Femur (tissue), 1 donor: Measurements from ENCODE around the gene TBC1D17.

Experiments
- DNase-seq: peaks from one replicate; pipeline ENCODE4 v3.0.0-alpha.2; 2017

TBC1D17 gene

DNA sequence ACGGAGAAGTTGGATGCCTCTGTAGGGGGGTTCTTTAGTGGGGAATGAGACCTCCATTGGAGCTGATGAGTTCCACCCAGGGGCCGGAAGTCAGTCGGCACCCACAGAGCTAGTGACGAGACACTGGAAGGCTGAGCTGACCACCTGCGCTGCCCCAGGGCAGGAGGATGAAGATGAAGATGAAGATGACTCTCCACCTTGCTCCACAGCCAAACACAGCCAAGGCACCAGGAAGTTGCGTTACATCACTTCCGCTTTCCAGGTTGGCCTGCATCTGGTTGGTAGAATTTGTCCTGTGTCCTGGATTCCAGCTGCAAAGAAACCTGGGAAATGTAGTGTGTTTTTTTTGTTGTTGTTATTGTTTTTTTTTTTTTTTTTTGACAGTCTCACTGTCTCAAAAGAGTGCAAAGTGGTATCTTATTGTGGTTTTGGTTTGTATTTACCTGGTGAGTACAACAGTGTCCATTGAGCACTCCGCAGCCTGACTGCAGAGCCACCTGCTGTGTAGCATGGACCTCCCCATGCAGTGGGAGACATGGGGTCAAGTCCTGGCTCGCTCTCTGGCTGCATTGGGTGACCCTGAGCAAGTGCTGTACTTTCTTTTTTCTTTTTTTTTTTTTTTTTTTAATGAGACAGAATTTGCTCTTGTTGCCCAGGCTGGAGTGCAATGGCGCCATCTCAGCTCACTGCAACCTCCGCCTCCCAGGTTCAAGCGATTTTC is 1.9 kb downstream of the TBC1D17 start:
- no peak for DNase-seq

DNA sequence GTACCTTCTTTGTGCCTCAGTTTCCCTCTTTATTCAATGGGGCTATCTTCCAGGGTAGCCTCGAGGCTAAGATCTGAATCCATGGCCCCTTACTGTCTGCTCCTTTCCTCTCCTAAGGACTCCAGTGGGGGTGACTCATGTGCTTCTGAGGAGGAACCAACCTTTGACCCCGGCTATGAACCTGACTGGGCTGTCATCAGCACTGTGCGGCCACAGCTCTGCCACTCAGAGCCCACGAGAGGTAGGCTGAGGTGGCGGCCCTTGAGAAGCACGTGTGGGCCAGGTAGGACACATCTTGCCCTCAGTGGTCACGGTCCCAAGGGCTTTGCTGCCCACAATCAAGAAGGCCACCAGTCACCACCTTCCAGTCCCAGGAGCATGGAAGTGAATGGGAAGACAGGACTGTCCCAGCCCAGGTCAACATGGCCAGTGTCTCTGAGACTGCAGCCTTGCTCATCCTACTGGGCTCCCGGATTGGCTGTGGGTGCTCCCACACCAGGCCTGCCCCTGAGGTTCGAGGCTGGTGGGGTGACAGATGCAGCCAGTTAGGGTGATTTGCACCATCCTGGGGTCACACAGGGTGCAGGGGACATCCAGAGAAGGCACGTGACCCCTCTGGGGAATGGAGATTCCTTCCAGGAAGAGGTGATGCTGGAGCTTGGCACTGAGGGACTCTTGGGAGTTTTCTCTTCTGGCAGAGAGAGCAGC is 2.8 kb downstream of the TBC1D17 start:
- DNase-seq, result no peak

DNA sequence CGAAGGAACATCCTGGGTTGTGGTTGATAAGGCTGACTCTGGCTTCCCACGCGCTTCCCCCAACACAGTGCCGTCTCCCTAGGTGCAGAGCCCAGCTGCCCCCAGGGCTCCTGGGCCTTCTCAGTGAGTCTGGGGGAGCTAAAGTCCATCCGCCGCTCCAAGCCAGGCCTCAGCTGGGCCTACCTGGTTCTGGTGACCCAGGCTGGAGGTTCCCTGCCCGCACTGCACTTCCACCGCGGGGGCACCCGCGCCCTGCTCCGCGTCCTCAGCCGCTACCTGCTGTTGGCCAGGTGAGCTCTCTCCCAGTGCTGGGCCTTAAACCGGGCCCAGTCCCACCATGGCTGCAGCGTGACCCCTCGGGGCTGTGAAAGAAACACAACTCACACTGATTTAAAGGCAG is 3.7 kb downstream of the TBC1D17 start:
- DNase-seq, result no peak

DNA sequence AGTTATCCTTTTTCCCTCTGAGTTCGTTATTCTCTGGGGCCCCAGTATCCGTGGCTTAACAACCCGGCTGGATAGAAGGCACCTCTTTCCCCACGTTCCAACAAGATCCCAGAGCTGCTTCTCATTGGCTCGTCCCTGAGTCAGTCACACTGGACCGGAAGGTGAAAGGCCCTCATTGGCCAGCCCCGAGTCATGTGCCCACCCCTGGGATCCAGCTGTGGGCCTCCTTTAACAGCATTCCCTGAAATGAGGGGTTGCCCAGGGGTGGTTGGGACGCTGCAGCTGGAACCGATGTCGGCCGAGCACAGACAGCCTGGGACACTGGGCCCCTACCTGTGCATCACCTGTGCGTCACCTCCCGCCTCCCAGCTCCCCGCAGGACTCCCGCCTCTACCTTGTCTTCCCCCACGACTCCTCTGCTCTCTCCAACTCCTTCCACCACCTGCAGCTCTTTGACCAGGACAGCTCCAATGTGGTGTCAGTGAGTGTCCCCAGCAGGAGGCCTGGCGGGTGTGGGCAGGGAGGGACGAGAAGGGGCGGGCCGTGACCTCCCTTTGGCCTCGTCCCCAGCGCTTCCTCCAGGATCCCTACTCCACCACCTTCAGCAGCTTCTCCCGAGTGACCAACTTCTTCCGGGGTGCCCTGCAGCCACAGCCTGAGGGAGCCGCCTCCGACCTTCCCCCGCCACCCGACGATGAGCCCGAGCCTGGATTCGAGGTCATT is 4.3 kb downstream of the TBC1D17 start:
- DNase-seq, result peak; percentile 22

DNA sequence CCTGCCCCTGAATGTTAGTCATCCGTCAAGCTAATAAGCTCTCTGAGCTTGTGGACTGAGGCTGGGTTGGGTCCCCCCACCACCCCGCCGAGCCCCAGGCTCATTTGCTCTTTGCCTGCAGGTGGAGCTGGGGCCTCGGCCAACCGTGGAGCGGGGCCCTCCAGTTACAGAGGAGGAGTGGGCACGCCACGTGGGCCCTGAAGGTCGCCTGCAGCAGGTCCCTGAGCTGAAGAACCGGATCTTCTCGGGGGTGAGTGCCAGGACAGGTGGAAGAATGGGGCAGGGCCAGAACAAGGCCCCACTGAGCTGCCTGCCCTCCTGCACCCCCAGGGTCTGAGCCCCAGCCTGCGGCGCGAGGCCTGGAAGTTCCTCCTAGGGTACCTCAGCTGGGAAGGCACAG is 5.1 kb downstream of the TBC1D17 start:
- DNase-seq, result peak; percentile 16

DNA sequence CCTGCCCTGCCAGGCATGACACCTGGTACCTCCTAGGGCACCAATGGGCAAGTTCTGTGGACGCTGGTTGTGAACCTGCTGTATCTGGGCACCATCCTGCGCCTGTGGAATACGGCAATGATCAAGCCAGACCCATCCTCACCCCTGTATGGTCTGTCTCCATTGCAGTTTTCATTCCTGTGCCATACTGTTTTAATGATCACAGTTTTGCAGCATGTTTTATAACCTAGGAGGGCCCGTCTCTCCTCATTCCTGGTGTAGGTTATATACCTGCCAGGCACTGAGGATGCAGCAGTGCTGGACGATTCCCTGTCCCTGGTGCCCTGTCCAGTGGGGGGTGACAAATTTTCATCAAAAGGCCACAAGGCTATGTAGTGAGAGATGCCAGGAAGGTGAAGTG is 5.6 kb downstream of the TBC1D17 start:
- no peak for DNase-seq

DNA sequence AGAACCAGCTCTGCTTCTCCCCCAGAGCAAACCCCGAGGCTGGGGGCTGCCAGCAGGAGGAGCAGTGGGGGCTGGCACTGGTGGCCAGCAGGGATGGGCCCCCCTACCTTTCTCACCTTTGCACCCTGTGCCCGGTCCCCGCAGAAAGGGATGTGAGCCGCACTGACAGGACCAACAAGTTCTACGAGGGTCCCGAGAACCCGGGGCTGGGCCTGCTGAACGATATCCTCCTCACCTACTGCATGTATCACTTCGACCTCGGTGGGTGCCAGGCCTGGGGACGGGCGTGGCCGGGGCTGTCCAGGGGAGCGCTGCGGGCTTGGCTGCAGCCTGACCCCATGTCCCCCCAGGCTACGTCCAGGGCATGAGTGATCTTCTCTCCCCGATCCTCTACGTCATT is 6.6 kb downstream of the TBC1D17 start:
- no peak for DNase-seq

DNA sequence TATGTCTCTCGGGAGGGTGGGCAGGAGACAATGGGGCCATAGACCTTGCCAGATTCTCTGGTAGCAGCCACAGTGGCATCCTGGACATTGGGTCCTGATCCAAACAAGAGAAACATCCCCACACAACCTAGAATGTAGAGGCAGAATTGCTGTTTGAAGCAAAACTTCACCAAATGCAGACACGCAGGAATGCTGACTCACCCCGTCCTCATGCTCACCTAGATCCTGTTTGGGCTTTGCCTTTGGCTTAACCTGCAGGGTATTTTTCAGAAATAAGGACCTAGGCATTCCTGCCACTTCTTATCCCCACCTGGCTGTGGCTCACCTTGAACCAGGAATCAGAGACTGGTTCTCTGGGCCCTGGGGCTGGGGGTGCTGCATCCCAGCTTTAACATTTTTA is 7.3 kb downstream of the TBC1D17 start:
- no peak for DNase-seq

DNA sequence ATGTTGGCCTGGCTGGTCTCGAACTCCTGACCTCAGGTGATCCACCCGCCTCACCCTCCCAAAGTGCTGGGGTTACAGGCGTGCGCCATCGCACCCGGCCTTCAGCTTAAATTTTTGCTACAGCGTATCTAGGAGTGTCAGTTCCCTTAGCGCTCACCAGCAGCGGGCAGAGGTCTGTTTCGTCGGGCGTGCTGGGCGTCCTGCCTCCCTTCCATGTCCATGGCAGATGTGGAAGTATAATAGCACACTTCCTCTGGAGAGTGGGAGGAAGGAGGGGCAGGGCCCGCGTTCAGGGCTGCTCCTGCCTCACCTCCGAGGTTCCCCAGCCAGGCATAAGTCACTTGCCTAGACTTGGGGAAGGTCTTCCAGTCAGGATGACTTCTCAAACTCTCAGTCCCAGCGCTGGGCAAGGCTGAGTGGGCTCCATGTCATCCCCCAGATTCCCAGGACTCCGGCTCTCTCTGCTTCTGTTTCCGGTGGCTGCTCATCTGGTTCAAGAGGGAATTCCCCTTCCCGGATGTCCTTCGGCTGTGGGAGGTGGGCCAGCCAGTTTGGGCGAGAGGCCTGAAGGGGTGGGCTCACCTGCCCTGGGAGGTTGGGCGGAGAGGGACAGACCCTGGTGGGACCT is 9.6 kb downstream of the TBC1D17 start:
- DNase-seq, result no peak

DNA sequence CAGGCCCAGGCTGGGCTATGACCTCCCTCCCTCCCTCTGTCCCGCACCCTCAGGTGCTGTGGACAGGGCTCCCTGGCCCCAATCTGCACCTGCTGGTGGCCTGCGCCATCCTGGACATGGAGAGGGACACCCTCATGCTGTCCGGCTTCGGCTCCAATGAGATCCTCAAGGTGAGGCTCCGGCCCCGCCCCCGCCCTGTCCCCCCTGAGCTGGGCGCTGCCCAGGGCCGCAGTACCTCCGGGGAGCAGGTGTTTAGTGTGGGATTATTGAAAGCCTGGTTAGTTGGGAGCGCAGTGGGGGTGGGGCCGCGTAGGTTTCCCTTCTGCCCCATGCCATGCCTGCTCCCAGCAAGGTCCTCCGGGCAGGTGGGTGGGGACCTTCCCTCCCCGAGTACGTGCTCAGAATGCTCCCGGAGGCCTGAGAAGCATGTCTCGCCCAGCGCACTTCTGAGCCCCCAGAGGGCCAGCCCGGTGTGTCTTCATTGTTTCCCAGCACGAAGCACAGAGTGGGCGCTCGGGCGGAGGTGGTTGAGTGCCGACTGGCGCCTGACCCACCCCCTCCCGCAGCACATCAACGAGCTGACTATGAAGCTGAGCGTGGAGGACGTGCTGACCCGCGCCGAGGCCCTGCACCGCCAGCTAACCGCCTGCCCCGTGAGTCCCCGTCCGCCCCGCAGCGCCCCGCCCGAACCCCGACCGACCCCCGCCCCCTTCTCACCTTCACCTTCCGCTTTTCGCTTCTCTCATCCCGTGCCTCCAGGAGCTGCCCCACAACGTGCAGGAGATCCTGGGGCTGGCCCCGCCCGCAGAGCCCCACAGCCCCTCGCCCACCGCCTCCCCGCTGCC is 10.4 kb downstream of the TBC1D17 start:
- no peak for DNase-seq

DNA sequence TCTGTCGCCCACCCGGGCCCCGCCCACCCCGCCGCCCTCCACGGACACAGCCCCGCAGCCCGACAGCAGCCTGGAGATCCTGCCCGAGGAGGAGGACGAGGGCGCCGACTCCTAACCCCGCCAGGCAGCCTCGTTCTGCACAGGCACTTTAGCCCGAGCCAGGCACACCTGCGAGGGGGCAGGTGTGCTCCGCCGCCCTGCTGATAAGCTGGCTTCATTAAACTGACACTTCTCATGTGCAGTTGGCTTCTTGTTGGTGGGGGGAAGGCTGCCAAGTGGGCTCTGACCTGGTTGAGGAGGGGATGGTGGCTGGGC is 11.0 kb downstream of the TBC1D17 start:
- no peak for DNase-seq

DNA sequence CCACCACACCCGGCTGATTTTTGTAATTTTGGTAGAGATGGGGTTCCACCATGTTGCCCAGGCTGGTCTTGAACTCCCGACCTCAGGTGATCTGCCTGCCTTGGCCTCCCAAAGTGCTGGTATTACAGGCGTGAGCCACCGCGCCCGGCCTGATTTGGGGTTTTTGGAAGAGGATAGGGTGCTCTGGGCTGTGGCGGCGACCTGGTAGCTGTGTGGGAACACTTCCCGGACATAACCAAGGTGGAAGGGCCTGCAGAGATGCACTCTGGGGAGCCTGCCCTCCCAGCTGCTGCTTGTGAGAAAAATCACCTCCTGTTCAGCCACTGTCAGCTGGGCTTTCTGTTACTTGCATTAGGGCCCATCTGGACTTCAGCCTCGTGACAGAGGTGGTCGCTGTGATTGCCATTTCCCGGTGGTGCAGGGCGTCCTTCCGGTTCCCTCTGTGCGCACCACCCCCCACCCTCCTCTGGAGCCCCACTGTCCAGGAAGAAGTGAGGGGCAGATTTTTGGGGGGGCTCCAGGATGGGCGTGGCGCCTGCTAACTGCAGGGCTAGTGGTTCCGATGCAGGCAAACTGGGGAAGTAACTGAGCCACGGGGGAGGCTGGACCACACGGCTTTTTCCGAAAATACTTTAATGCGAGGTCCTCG is 11.7 kb downstream of the TBC1D17 start:
- DNase-seq, result no peak

DNA sequence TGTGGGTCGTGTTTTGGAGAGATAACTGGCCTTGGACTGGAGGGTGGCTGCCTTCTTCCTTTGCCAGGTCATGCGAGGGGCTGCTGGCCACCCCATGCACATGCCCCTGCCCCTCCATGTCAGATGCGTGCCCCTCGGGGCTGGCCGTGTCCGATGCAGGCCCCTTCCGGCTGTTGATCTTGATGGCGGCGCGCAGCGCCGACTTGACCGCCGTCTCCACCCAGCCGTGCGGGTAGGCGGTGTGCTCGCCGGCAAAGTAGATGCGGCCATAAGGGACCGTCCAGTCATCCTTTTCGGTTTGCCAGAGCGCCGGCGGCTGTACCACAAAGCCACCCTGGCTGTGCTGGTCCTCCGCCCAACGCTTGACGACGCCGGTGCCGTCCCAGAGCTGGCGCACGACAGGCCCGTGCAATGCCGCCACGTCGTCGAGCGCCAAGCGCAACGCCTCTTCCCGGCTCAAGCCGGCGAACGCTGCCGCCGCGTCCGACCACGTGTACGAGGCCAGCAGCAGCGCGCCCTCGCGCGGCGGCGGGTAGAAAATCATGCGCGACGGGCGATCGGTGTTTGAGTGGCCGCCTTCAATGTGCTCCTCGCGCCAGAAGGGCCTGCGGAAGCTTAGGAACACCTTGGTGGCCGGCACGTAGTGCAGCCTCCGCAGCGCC is 12.3 kb downstream of the TBC1D17 start:
- DNase-seq, result peak; percentile 86

DNA sequence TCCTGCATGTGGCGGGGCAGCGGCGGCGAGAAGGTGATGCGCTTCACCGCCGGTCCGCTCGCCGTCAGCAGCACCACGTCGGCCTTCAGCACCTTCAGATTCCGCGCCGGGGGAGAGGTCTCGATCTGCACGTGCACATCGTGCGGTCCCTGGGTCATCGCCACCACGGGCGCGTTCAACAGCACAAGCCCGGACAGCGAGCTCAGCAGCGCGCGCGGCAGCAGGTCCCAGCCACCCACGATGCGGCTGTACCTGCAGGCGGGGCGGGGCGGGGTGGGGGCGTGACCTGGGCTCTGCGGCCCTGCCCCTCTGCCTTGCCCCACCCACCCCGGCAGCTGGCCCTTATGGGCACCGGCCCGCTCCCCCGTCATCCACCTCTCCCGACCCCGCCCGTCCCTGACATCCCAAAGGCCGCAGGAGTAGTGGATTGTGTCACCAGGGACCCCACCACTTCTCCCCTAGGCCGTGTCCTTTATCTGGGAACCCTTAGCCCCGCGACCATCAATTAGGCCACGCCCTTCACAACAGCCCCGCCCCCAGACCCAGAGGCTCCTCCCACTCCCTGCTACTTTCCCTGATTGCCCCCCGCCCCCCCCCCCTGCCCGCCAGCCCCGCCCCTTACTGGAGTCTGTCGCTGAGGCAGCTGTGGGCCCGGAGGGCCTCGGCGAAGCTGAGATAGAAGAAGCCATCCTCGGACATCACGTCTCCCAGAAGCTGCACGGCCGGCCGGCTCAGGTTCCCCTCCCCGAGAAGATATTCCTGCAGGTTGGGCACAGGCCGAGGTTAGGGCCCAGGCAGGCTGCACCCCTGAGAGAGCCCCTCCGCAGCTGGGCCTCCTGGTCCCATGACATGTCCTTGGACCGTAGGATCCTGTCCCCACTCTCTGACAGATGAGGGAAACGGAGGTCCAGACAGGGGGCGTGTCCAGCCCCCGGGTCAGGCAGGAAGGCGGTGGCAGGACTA is 13.1 kb downstream of the TBC1D17 start:
- peak; percentile 62 for DNase-seq

DNA sequence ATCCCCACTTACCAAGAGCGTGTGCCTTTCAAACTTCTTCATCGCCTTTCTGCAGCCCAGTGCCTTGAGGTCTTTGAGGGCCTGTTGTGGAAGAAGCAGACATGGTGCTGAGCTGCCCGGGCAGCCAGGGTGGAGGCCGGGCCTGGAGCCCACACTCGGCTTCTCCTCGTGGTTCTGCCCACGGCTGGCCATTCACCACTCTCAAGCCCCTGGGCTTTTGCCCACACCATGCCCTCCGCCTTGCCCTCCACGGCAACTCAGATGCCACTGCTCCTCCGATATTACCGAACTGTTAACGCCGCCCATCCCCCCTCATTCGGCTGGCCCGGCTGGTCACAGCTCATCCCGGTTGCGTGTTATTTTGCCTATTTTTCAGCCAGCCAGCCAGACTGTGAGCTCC is 13.9 kb downstream of the TBC1D17 start:
- no peak for DNase-seq

DNA sequence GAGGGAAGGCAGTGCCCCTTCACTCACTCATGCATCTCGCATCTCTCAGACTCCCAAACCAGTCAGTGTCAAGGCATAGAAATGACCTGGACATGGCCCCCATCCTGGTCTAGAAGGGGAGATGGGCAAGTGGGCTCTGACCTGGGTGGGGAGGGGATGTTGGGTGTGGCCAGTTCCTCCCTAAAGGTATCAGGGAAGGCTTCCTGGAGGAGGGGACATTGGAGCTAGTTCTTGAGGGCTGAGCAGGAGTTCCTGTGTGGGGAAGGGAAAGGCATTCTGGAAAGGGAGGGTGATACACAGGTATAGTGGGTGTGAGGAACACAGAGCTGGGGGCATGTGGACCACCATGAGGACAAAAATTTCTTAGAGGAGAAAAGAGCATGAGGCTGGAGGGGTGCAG is 15.2 kb downstream of the TBC1D17 start:
- DNase-seq, result no peak

DNA sequence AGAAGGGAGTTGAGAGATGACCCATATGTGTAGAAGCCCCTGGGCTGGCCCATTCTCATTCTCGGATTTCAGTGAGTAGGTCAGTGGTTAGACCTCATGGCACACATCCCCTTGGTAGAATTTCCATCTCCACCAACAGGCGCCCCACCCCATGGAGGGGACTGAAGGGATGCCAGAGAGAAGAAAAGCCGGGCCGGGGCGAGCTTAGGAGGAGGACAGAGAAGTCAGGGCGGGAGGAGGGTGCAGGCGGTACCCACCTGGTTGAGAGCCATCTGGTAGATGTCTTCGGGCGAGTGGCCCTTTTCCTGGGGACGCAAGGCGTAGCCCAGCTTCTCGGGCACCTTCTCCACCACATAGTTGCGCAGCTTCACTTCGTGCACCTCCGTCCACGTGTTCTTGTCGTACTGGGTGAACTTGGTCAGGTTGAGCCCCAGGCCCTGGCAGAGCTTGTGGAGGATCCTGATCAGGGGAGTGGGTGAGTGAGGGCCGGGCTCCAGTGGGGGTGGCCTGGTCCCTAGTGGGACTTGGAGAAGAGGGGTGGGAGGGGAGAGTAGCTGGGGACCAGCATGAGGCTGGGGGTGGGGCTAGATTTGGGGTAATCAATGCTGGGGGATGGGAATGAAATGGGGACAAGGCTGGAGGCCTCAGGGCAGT is 16.6 kb downstream of the TBC1D17 start:
- DNase-seq, result no peak

DNA sequence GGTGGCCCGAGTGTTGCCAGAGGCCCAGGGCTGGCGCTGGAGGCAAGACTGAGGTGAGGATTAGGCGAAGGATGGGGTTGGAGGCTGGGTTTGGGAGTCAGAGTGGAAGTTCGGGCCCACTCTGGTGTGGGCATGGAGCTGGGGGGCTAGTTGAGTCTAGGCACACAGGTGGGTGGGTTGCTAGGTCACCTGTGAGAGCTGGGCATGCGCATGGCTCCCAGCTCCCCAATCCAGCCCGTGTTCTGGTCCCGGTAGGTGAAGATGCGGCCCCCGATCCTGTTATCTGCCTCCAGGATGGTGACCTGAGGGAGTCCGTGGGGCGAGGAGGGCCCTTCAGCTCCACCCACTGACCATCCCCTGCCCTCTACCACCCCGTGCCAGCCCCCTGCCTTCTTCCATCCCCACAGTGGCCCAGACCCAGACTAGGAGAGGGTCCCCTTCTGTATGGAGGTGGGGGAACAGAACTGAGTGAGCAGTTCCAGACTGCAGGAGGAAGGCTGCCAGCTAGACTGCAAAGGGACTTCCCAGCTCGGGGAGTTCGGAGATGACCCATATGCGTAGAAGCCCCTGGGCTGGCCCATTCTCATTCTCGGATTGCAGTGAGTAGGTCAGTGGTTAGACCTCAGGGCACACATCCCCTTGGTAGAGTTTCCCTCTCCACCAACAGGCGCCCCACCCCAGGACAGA is 17.5 kb downstream of the TBC1D17 start:
- DNase-seq, result peak; percentile 25
